Loucy (cell line): ENCODE data around the gene FGF19.

Experiments used
- H2AFZ ChIP-seq: fragments of 200-600 bp; sonication (generic); 2 replicates; pipeline ENCODE4 v1.6.0; 2016; ENCODE audit warnings: antibody characterized with exemption, mild to moderate bottlenecking, low read length, moderate library complexity
- H3F3A ChIP-seq: fragments of 200-600 bp; 2 replicates; pipeline ENCODE4 v1.6.0; 2016; ENCODE audit warnings: antibody characterized with exemption, low read depth, mild to moderate bottlenecking
- H3K27me3 ChIP-seq: fragments of 200-600 bp; sonication (generic); 2 replicates; pipeline ENCODE4 v1.6.1; 2014; ENCODE audit warnings: low read length, mild to moderate bottlenecking; ENCODE audit not compliant: insufficient read depth, poor library complexity, severe bottlenecking
- H3K36me3 ChIP-seq: fragments of 200-600 bp; sonication (generic); 2 replicates; pipeline ENCODE4 v1.6.1; 2016; ENCODE audit warnings: low read length; ENCODE audit not compliant: insufficient read depth
- H3K4me1 ChIP-seq: fragments of 200-600 bp; sonication (generic); 2 replicates; pipeline ENCODE4 v1.5.1; 2014; ENCODE audit warnings: low read length, mild to moderate bottlenecking; ENCODE audit not compliant: insufficient read depth, poor library complexity, severe bottlenecking
- H3K4me2 ChIP-seq: fragments of 200-600 bp; sonication (generic); 2 replicates; pipeline ENCODE4 v1.6.0; 2014; ENCODE audit warnings: antibody characterized with exemption, low read length, low read depth, mild to moderate bottlenecking; ENCODE audit not compliant: poor library complexity, severe bottlenecking
- H3K4me3 ChIP-seq: fragments of 200-600 bp; sonication (generic); 2 replicates; pipeline ENCODE4 v1.5.1; 2014; ENCODE audit warnings: low read length, mild to moderate bottlenecking, mixed read lengths; ENCODE audit not compliant: poor library complexity, severe bottlenecking
- H3K79me2 ChIP-seq: fragments of 200-600 bp; sonication (generic); 2 replicates; pipeline ENCODE4 v1.6.1; 2014; ENCODE audit warnings: low read length; ENCODE audit not compliant: insufficient read depth
- H3K9ac ChIP-seq: fragments of 200-600 bp; sonication (generic); 2 replicates; pipeline ENCODE4 v1.6.0; 2014; ENCODE audit warnings: mild to moderate bottlenecking, low read depth, low read length, moderate library complexity; ENCODE audit not compliant: poor library complexity, severe bottlenecking
- H3K9me2 ChIP-seq: fragments of 200-600 bp; sonication (generic); replicated peaks from 2 replicates; pipeline ENCODE4 v1.6.1; 2016; ENCODE audit warnings: low read depth, low read length, mixed read lengths
- H3K9me3 ChIP-seq: fragments of 200-600 bp; sonication (generic); 2 replicates; pipeline ENCODE4 v1.6.1; 2014; ENCODE audit warnings: mild to moderate bottlenecking, antibody characterized with exemption, low read length, low read depth; ENCODE audit not compliant: insufficient read depth
- H4K20me1 ChIP-seq: fragments of 200-600 bp; sonication (generic); 2 replicates; pipeline ENCODE4 v1.6.0; 2014; ENCODE audit warnings: antibody characterized with exemption, low read length, mild to moderate bottlenecking; ENCODE audit not compliant: insufficient read depth, poor library complexity, severe bottlenecking
- EZH2phosphoT487 ChIP-seq: fragments of 200-600 bp; IDR thresholded peaks from 2 replicates; pipeline ENCODE4 v1.6.1; 2018; ENCODE audit warnings: antibody characterized with exemption, mild to moderate bottlenecking, moderate library complexity, borderline replicate concordance
- TF ChIP-seq, protein P1 (sequence below): fragments of 200-600 bp; sonication (generic); conservative IDR thresholded peaks from 2 replicates; pipeline ENCODE4 v1.5.1; 2014; ENCODE audit warnings: mild to moderate bottlenecking, antibody characterized with exemption, low read length

FGF19 gene

DNA sequence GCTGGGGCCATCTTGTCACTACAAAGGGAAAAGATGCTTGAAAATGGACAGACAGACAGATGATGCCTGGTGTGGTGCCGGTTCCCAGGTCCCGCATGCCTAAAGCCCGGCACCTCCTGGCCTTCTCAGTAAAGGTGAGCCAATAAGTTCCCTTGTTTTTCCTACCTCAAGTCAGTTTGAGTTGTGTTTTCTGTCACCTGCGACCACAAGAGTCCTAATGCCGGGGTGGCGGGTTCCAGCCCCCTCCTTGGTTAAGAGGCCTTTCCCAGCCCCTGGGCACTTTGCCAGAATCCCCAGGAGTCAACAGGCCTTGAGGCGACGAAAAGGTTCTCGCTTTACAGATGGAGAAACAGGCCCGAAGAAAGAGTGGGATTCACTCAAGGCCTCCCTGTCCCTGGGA lies 9.0 kb downstream of the FGF19 start:
- H3K27me3 ChIP-seq, result no peaks in the 10 kb centered on the region
- H3K79me2 ChIP-seq, result no peaks in the 10 kb centered on the region
- H3K4me3 ChIP-seq, result no peak overlapping the region
- no peak overlapping the region for H3K4me2 ChIP-seq
- H3K9ac ChIP-seq, result no peak overlapping the region
- no peaks in the 10 kb centered on the region for H3K4me1 ChIP-seq
- TF ChIP-seq, protein P1, sequence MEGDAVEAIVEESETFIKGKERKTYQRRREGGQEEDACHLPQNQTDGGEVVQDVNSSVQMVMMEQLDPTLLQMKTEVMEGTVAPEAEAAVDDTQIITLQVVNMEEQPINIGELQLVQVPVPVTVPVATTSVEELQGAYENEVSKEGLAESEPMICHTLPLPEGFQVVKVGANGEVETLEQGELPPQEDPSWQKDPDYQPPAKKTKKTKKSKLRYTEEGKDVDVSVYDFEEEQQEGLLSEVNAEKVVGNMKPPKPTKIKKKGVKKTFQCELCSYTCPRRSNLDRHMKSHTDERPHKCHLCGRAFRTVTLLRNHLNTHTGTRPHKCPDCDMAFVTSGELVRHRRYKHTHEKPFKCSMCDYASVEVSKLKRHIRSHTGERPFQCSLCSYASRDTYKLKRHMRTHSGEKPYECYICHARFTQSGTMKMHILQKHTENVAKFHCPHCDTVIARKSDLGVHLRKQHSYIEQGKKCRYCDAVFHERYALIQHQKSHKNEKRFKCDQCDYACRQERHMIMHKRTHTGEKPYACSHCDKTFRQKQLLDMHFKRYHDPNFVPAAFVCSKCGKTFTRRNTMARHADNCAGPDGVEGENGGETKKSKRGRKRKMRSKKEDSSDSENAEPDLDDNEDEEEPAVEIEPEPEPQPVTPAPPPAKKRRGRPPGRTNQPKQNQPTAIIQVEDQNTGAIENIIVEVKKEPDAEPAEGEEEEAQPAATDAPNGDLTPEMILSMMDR, result no peak
- TF ChIP-seq EZH2phosphoT487, result no peak
- no peaks in the 10 kb centered on the region for H3F3A ChIP-seq
- no peak overlapping the region for H2AFZ ChIP-seq
- no peaks in the 10 kb centered on the region for H4K20me1 ChIP-seq
- no peaks in the 10 kb centered on the region for H3K9me2 ChIP-seq
- H3K9me3 ChIP-seq, result no peaks in the 10 kb centered on the region
- no peaks in the 10 kb centered on the region for H3K36me3 ChIP-seq

DNA sequence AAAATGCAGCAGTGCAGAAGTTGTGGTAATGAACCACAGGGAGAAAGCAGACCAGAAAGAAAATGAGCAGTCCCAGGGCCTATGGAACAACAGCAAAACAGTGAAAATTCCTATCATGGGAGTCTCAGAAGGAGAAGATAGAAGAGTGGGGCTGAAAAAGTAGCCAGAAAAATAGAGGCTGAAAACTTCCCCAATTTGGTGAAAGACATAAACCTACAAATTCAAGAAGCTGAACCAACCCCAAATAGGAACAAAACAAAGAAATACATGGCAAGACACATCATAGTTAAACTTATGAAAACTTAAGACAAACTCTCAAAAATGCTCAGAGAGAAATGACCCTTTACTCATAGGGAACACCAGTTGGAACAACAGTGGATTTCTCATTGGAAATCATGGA lies 11.4 kb downstream of the FGF19 start:
- Histone ChIP-seq H3K27me3 (no peaks in the 10 kb centered on the region), H3K4me1 (no peaks in the 10 kb centered on the region), H3K9me2 (no peaks in the 10 kb centered on the region), H3K79me2 (no peaks in the 10 kb centered on the region), H3K9ac (no peak overlapping the region), H3K9me3 (no peaks in the 10 kb centered on the region), H3K4me3 (no peak overlapping the region), H4K20me1 (no peaks in the 10 kb centered on the region), H3K36me3 (no peaks in the 10 kb centered on the region), H3F3A (no peaks in the 10 kb centered on the region), H3K4me2 (no peak overlapping the region), H2AFZ (no peak overlapping the region)
- TF ChIP-seq EZH2phosphoT487, result no peak
- TF ChIP-seq, protein P1, result no peak

DNA sequence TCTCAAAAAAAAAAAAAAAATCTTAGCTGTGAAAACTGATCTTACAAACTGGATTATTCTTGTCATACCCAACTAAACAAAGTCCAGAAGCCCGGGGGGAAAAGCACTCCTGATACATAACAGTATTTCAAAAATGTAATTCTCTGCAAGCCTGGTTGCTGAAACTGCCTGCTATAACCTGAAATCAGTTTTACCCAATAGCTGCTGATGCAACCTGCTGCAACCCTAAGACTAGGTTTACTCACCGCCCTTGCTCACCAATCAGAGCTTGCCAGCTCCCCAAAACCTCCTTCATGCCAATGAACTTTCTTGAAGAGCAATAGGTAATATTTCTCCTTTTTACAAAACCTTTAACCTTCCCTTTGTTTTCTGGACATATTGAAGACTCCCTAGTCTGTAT lies 12.4 kb downstream of the FGF19 start:
- H3F3A ChIP-seq, result no peaks in the 10 kb centered on the region
- H3K9me2 ChIP-seq, result no peaks in the 10 kb centered on the region
- no peak overlapping the region for H3K9ac ChIP-seq
- no peak overlapping the region for H3K4me2 ChIP-seq
- H3K9me3 ChIP-seq, result no peaks in the 10 kb centered on the region
- no peaks in the 10 kb centered on the region for H3K27me3 ChIP-seq
- H2AFZ ChIP-seq, result no peak overlapping the region
- H3K79me2 ChIP-seq, result no peaks in the 10 kb centered on the region
- TF ChIP-seq EZH2phosphoT487, result no peak
- TF ChIP-seq, protein P1, result no peak
- no peaks in the 10 kb centered on the region for H3K36me3 ChIP-seq
- H4K20me1 ChIP-seq, result no peaks in the 10 kb centered on the region
- H3K4me3 ChIP-seq, result no peak overlapping the region
- no peaks in the 10 kb centered on the region for H3K4me1 ChIP-seq
